Measurements from ENCODE around the gene STMP1. TPM values are rescaled to one million over a fixed set of nuclear protein-coding genes. Genes with fewer than 3 reads are reported as not detected.

Gene STMP1
- total and polyA plus RNA-seq, 2 of the 13 experiments (the other 11 are each of a cell fraction or from before 2014, with no cell fraction given) = 7.2 to 16.2 TPM

DNA sequence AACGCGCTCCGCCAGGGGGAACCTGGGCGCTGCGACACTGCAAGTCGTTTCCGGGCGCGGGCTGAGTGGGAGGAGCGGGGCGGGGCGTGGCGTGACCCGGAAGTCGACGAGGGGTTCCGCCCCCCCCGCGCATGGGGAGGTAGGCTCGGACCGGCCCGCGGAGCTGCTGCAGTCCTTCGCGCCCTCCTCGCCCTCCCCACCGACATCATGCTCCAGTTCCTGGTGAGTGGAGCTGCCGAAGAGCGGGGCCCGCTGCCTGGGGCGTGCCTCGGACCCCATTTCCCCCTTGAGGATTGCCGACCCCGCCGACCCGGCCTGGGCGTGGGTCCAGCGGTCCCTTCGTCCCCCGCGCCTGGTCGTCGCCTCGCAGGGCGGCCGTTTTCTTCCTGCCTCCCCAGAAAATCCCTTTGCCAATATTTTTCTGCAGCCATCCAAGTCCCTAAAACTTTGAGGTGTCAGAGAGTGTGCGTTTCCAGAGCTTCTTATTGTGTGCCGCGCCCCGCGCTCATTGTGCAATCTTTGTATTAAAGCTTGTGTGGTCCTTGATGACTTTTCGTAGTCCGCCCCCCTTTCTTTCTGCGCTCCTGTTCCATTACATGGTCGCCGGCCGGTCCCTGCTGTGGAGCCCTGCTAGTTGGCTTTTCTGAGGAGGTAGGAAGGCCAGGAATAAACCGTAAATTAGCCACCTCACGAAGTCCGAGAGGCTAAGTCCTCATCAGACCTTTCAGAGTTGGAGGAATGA is at the start of gene STMP1 (continued):
- TF ChIP-seq ZNF280B (CRISPR knock-in tag; IDR thresholded peaks at IDR 0.05; ENCODE audit: borderline replicate concordance) (peak; percentile 94), SRSF9 (IDR thresholded peaks at IDR 0.05; ENCODE audit: borderline replicate concordance, insufficient read depth, low read depth, low read length, poor library complexity, severe bottlenecking) (no peak), ZNF720 (CRISPR knock-in tag; IDR thresholded peaks at IDR 0.05) (no peak), ZNF598 (CRISPR knock-in tag; IDR thresholded peaks at IDR 0.05; ENCODE audit: borderline replicate concordance) (no peak), IRF9 (CRISPR knock-in tag; IDR thresholded peaks at IDR 0.05; ENCODE audit: borderline replicate concordance) (peak; percentile 92), TBP (CRISPR knock-in tag; IDR thresholded peaks at IDR 0.05) (peak; percentile 77; the same call in 1 of the 2 replicates), ZBTB20 (CRISPR knock-in tag; IDR thresholded peaks at IDR 0.05; ENCODE audit: borderline replicate concordance, low read depth) (peak; percentile 88), FOXO1 (CRISPR knock-in tag; IDR thresholded peaks at IDR 0.05) (no peak), AHR (CRISPR knock-in tag; IDR thresholded peaks at IDR 0.05) (no peak; the same call in 1 of the 2 replicates), REXO4 (CRISPR knock-in tag; IDR thresholded peaks at IDR 0.05; ENCODE audit: borderline replicate concordance) (no peak), CBFB (CRISPR knock-in tag; IDR thresholded peaks at IDR 0.05) (no peak), ZNF24 (IDR thresholded peaks at IDR 0.05) (no peak), ONECUT2 (CRISPR knock-in tag; IDR thresholded peaks at IDR 0.05) (no peak), NAIF1 (CRISPR knock-in tag; IDR thresholded peaks at IDR 0.05; ENCODE audit: borderline replicate concordance) (no peak), ZNF775 (CRISPR knock-in tag; IDR thresholded peaks at IDR 0.05; ENCODE audit: borderline replicate concordance) (no peak), HNRNPUL1 (IDR thresholded peaks at IDR 0.05; ENCODE audit: low read depth, low read length) (peak; percentile 74; the same call in 1 of the 2 replicates), HNRNPK (IDR thresholded peaks at IDR 0.05; ENCODE audit: low read depth, low read length, poor library complexity, severe bottlenecking) (peak; percentile 89), ZC3H4 (CRISPR knock-in tag; IDR thresholded peaks at IDR 0.05; ENCODE audit: borderline replicate concordance) (no peak)
- TF ChIP-seq, protein P1, sequence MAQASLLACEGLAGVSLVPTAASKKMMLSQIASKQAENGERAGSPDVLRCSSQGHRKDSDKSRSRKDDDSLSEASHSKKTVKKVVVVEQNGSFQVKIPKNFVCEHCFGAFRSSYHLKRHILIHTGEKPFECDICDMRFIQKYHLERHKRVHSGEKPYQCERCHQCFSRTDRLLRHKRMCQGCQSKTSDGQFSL (CRISPR knock-in tag; IDR thresholded peaks at IDR 0.05) = peak; percentile 96
- TF ChIP-seq, protein P2, sequence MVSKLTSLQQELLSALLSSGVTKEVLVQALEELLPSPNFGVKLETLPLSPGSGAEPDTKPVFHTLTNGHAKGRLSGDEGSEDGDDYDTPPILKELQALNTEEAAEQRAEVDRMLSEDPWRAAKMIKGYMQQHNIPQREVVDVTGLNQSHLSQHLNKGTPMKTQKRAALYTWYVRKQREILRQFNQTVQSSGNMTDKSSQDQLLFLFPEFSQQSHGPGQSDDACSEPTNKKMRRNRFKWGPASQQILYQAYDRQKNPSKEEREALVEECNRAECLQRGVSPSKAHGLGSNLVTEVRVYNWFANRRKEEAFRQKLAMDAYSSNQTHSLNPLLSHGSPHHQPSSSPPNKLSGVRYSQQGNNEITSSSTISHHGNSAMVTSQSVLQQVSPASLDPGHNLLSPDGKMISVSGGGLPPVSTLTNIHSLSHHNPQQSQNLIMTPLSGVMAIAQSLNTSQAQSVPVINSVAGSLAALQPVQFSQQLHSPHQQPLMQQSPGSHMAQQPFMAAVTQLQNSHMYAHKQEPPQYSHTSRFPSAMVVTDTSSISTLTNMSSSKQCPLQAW (CRISPR knock-in tag; IDR thresholded peaks at IDR 0.05) = no peak
- TF ChIP-seq, protein P3, sequence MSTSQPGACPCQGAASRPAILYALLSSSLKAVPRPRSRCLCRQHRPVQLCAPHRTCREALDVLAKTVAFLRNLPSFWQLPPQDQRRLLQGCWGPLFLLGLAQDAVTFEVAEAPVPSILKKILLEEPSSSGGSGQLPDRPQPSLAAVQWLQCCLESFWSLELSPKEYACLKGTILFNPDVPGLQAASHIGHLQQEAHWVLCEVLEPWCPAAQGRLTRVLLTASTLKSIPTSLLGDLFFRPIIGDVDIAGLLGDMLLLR (CRISPR knock-in tag; IDR thresholded peaks at IDR 0.05) = no peak; the same call in 1 of the 2 replicates
- TF ChIP-seq, protein P4, sequence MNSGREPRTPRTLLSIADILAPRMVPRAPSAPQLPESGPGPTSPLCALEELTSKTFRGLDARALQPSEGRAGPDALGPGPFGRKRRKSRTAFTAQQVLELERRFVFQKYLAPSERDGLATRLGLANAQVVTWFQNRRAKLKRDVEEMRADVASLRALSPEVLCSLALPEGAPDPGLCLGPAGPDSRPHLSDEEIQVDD (CRISPR knock-in tag; IDR thresholded peaks at IDR 0.05; ENCODE audit: borderline replicate concordance) = no peak

All from HepG2 (cell line).